HCT116 (cell line): ENCODE results near the gene TTLL9. TPM values are rescaled to one million over a fixed set of nuclear protein-coding genes. Genes with fewer than 3 reads are reported as not detected.

Source experiments
- ATAC-seq: fragments of 200-7000 bp; cut with Tn5 transposase; 2 replicates; pipeline ENCODE4 v1.9.1; 2020; ENCODE audit warnings: mild to moderate bottlenecking, moderate library complexity
- BruUV-seq: library from RNA; stranded (reverse); fragments of 400-500 nt; replicated peaks from 2 replicates; lab custom pipeline; 2021; lab: Mats Ljungman, UMichigan
- CTCF ChIA-PET: fragments of 300-600 bp; sonication (Branson Sonifier 250); formaldehyde crosslinking; loops from one replicate; lab custom pipeline; 2021; ENCODE audit warnings: antibody characterized with exemption; lab: Charles Lee
- POLR2A ChIA-PET: fragments of 300-600, 350-600 bp; sonication (Branson Sonifier 250); formaldehyde crosslinking; loops from one replicate; lab custom pipeline; 2021; ENCODE audit warnings: antibody characterized with exemption; lab: Charles Lee
- RAD21 ChIA-PET, 2 experiments: fragments of 300-600 bp; sonication (Branson Sonifier 250); formaldehyde crosslinking; loops; one replicate each; lab custom pipeline; 2023; ENCODE audit warnings: low total read pairs in 2 of 2; ENCODE audit not compliant: uncharacterized antibody in 2 of 2, unreplicated experiment in 2 of 2, low non-redundant PET in 1 of 2; lab: Charles Lee
- DNase-seq: peaks from one replicate; pipeline ENCODE4 v3.0.0-alpha.2; 2010; ENCODE audit warnings: low read depth, low spot score
- H2AFZ ChIP-seq: fragments of 200-600 bp; shearing (Covaris generic), sonication (generic); 2 replicates; pipeline ENCODE4 v1.6.1; 2017; ENCODE audit warnings: low read depth, mixed run types, mixed read lengths, antibody characterized with exemption, low read length; ENCODE audit not compliant: poor library complexity, severe bottlenecking
- H3K27ac ChIP-seq: 2 replicates; pipeline ENCODE4 v1.5.1; 2012; ENCODE audit warnings: low read depth, low read length
- H3K27me3 ChIP-seq: fragments of 200-600 bp; sonication (generic); 2 replicates; pipeline ENCODE4 v1.6.1; 2016; ENCODE audit warnings: mixed run types, low read length, mixed read lengths; ENCODE audit not compliant: insufficient read depth
- H3K36me3 ChIP-seq, 2 experiments: fragments of 200-500 bp in 1 of 2; fragments of 200-600 bp in 1 of 2; sonication (Bioruptor generic) in 1 of 2; sonication (generic) in 1 of 2; 2 replicates each; pipeline versions ENCODE4 v1.5.1 to v1.6.1; 2014 to 2016; ENCODE audit warnings: low read length in 2 of 2, inconsistent platforms in 1 of 2, mixed read lengths in 1 of 2, mixed run types in 1 of 2; ENCODE audit not compliant: insufficient read depth in 2 of 2, control insufficient read depth in 1 of 2
- H3K4me1 ChIP-seq, 2 experiments: fragments of 200-600 bp in 1 of 2; sonication (generic) in 1 of 2; 2 replicates each; pipeline versions ENCODE4 v1.5.1 to v1.6.1; 2012 to 2017; ENCODE audit warnings: low read length in 2 of 2, inconsistent platforms in 1 of 2, mild to moderate bottlenecking in 1 of 2, mixed read lengths in 1 of 2, mixed run types in 1 of 2, moderate library complexity in 1 of 2; ENCODE audit not compliant: insufficient read depth in 2 of 2, control insufficient read depth in 1 of 2
- H3K4me2 ChIP-seq: fragments of 200-600 bp; sonication (generic); 2 replicates; pipeline ENCODE4 v1.6.1; 2017; ENCODE audit warnings: mixed run types, low read length, mixed read lengths
- H3K4me3 ChIP-seq, 2 experiments: fragments of 200-600 bp in 1 of 2; sonication (generic) in 1 of 2; replicated peaks in 1 of 2; 2 replicates each; pipeline ENCODE4 v1.5.1; 2011 to 2016; ENCODE audit warnings: low read length in 2 of 2, control low read depth in 1 of 2, low read depth in 1 of 2, mild to moderate bottlenecking in 1 of 2, mixed read lengths in 1 of 2, mixed run types in 1 of 2
- H3K79me2 ChIP-seq: fragments of 200-600 bp; sonication (generic); 2 replicates; pipeline ENCODE4 v1.6.1; 2017; ENCODE audit warnings: mild to moderate bottlenecking, mixed run types, low read length, moderate library complexity, mixed read lengths; ENCODE audit not compliant: insufficient read depth
- H3K9ac ChIP-seq: fragments of 200-600 bp; sonication (generic); 2 replicates; pipeline ENCODE4 v1.6.1; 2016; ENCODE audit warnings: low read length, mixed read lengths
- H3K9me2 ChIP-seq: fragments of 200-600 bp; sonication (generic), shearing (Covaris generic); 2 replicates; pipeline ENCODE4 v1.6.1; 2017; ENCODE audit warnings: mixed run types, mild to moderate bottlenecking, moderate library complexity; ENCODE audit not compliant: insufficient read depth
- H3K9me3 ChIP-seq, 2 experiments: fragments of 200-500 bp in 1 of 2; fragments of 200-600 bp in 1 of 2; sonication (Bioruptor generic) in 1 of 2; sonication (generic) in 1 of 2; 2 replicates each; pipeline ENCODE4 v1.6.1; 2014 to 2017; ENCODE audit warnings: low read length in 2 of 2, mixed read lengths in 2 of 2, inconsistent platforms in 1 of 2, low read depth in 1 of 2, mild to moderate bottlenecking in 1 of 2, mixed run types in 1 of 2, moderate library complexity in 1 of 2; ENCODE audit not compliant: control insufficient read depth in 1 of 2, insufficient read depth in 1 of 2
- H4K20me1 ChIP-seq: fragments of 200-600 bp; sonication (generic), shearing (Covaris generic); 2 replicates; pipeline ENCODE4 v1.6.1; 2017; ENCODE audit warnings: mixed run types, mild to moderate bottlenecking, moderate library complexity; ENCODE audit not compliant: insufficient read depth
- ATF3 ChIP-seq: IDR thresholded peaks from 2 replicates; pipeline ENCODE4 v1.6.1; 2012
- CEBPB ChIP-seq: IDR thresholded peaks from 2 replicates; pipeline ENCODE4 v1.6.1; 2012; ENCODE audit warnings: low read depth
- EGR1 ChIP-seq: IDR thresholded peaks from 2 replicates; pipeline ENCODE4 v1.6.1; 2012; ENCODE audit warnings: low read depth
- ELF1 ChIP-seq: IDR thresholded peaks from 2 replicates; pipeline ENCODE4 v1.6.1; 2012; ENCODE audit warnings: low read depth, borderline replicate concordance
- EZH2 ChIP-seq: fragments of 200-600 bp; sonication (generic); IDR thresholded peaks from 2 replicates; pipeline ENCODE4 v1.6.1; 2017; ENCODE audit warnings: antibody characterized with exemption, mixed run types
- EZH2phosphoT487 ChIP-seq: fragments of 200-600 bp; IDR thresholded peaks from 2 replicates; pipeline ENCODE4 v1.6.1; 2018; ENCODE audit warnings: antibody characterized with exemption, borderline replicate concordance
- JUND ChIP-seq: IDR thresholded peaks from 2 replicates; pipeline ENCODE4 v1.6.1; 2012
- MAX ChIP-seq: IDR thresholded peaks from 2 replicates; pipeline ENCODE4 v1.6.1; 2012
- POLR2AphosphoS5 ChIP-seq: IDR thresholded peaks from 2 replicates; pipeline ENCODE4 v1.6.1; 2011; ENCODE audit warnings: mild to moderate bottlenecking, low read depth, low read length, moderate library complexity
- RAD21 ChIP-seq: IDR thresholded peaks from 2 replicates; pipeline ENCODE4 v1.6.1; 2012; ENCODE audit warnings: low read depth, mild to moderate bottlenecking
- REST ChIP-seq: IDR thresholded peaks from 2 replicates; pipeline ENCODE4 v1.6.1; 2012; ENCODE audit warnings: low read depth
- SIN3A ChIP-seq: IDR thresholded peaks from 2 replicates; pipeline ENCODE4 v1.6.1; 2012; ENCODE audit warnings: low read depth
- SRF ChIP-seq: IDR thresholded peaks from 2 replicates; pipeline ENCODE4 v1.6.1; 2012; ENCODE audit warnings: low read depth
- TCF7L2 ChIP-seq: IDR thresholded peaks from 2 replicates; pipeline ENCODE4 v1.7.0; 2011; ENCODE audit warnings: borderline replicate concordance, inconsistent platforms; ENCODE audit not compliant: insufficient read depth, insufficient read length; ENCODE audit errors: extremely low read depth
- YY1 ChIP-seq: IDR thresholded peaks from 2 replicates; pipeline ENCODE4 v1.6.1; 2011; ENCODE audit warnings: low read length, low read depth, moderate library complexity, mild to moderate bottlenecking; ENCODE audit not compliant: insufficient replicate concordance; ENCODE audit errors: extremely low read depth
- ZBTB33 ChIP-seq: IDR thresholded peaks from 2 replicates; pipeline ENCODE4 v1.6.1; 2011; ENCODE audit warnings: mild to moderate bottlenecking, low read length, moderate library complexity; ENCODE audit not compliant: insufficient replicate concordance; ENCODE audit errors: extremely low read depth
- ZFX ChIP-seq: fragments of 450-650 bp; IDR thresholded peaks from 2 replicates; pipeline ENCODE4 v1.6.1; 2017
- ZNF274 ChIP-seq: fragments of 200-500 bp; sonication (Bioruptor generic); IDR thresholded peaks from 2 replicates; pipeline ENCODE4 v1.6.1; 2014; ENCODE audit warnings: mild to moderate bottlenecking, low read depth, low read length, inconsistent platforms
- intact Hi-C: fragments of 100-400 bp; cut with micrococcal nuclease; formaldehyde crosslinking; loops from 2 replicates; pipeline ENCODE4 v1.10.0; 2022
- total RNA-seq: library from RNA; stranded (reverse); gene quantifications from one replicate; pipeline ENCODE4 v1.2.1, GENCODE V29; 2021; ENCODE audit not compliant: unreplicated experiment

The TTLL9 gene
- total RNA-seq, 1 experiment from 2014 or later, result not detected

- TF ChIP-seq EZH2phosphoT487 (no peak), EZH2 (no peak)
Measured at GRCh38 chr20:31903627-31904386, 33.4 kb downstream of the TTLL9 start (continued).

- ChIA-PET POLR2A (no interaction called here), RAD21 (no interaction called here), CTCF (no interaction called here)
- no peak overlapping the region for H2AFZ ChIP-seq
- DNase-seq, result no peak
- BruUV-seq, result no TSS peak
- no peaks in the 10 kb centered on the region for H3K27me3 ChIP-seq
- intact Hi-C loops, result no loop called here
- ATAC-seq, result no peak
- H3K9me2 ChIP-seq, result no peaks in the 10 kb centered on the region
- no peaks in the 10 kb centered on the region for H3K36me3 ChIP-seq
- H3K4me1 ChIP-seq, result no peaks in the 10 kb centered on the region
- no peak overlapping the region for H3K4me2 ChIP-seq
- H3K4me3 ChIP-seq, result no peak overlapping the region
- TF ChIP-seq ATF3, result no peak
- no peak for TF ChIP-seq RAD21
- TF ChIP-seq EGR1, result no peak
- TF ChIP-seq EZH2phosphoT487, result no peak
- TF ChIP-seq EZH2, result no peak
- no peak for TF ChIP-seq ZBTB33
- no peak for TF ChIP-seq REST
- TF ChIP-seq ZFX, result no peak
- TF ChIP-seq MAX, result no peak
- no peak for TF ChIP-seq CEBPB
- TF ChIP-seq SRF, result no peak
- no peak for TF ChIP-seq POLR2AphosphoS5
- TF ChIP-seq ZNF274, result no peak
- no peak for TF ChIP-seq TCF7L2
- TF ChIP-seq ELF1, result no peak
- no peak for TF ChIP-seq YY1
- no peak for TF ChIP-seq JUND
- TF ChIP-seq SIN3A, result no peak
- TF ChIP-seq, all 23 proteins: peak for 0
- Histone ChIP-seq H3K9me3 (no peaks in the 10 kb centered on the region), H3K27ac (no peak overlapping the region), H3K9ac (no peak overlapping the region), H4K20me1 (no peaks in the 10 kb centered on the region), H3K79me2 (no peaks in the 10 kb centered on the region)
Measured at GRCh38 chr20:31906001-31906400, 35.6 kb downstream of the TTLL9 start.
